ENCODE data around the gene TMEM141.

Gene TMEM141

GRCh38 chr9:136808806-136809158 lies 17.6 kb downstream of the TMEM141 start:
- DNase-seq, result no peak

- DNase-seq, result no peak
Observed at GRCh38 chr9:136814725-136815421, 23.7 kb downstream of the TMEM141 start.

- DNase-seq, result no peak
Observed at GRCh38 chr9:136815422-136815782, 24.3 kb downstream of the TMEM141 start.

GRCh38 chr9:136820971-136821825 lies 30.1 kb downstream of the TMEM141 start:
- peak; percentile 78 for DNase-seq

- no peak for DNase-seq
Observed at GRCh38 chr9:136821826-136822544, 30.8 kb downstream of the TMEM141 start.

GRCh38 chr9:136823136-136824046 lies 32.2 kb downstream of the TMEM141 start:
- DNase-seq, result no peak

GRCh38 chr9:136824496-136825225 lies 33.5 kb downstream of the TMEM141 start:
- no peak for DNase-seq

- no peak for DNase-seq
Observed at GRCh38 chr9:136825295-136826187, 34.4 kb downstream of the TMEM141 start.

- DNase-seq, result no peak
Observed at GRCh38 chr9:136826188-136826541, 35.0 kb downstream of the TMEM141 start.

- DNase-seq, result no peak
Observed at GRCh38 chr9:136826703-136827582, 35.8 kb downstream of the TMEM141 start.

- DNase-seq, result no peak
Observed at GRCh38 chr9:136827794-136828473, 36.8 kb downstream of the TMEM141 start.

GRCh38 chr9:136828474-136829140 lies 37.5 kb downstream of the TMEM141 start:
- no peak for DNase-seq

GRCh38 chr9:136829412-136829811 lies 38.3 kb downstream of the TMEM141 start:
- no peak for DNase-seq

GRCh38 chr9:136829981-136830885 lies 39.1 kb downstream of the TMEM141 start:
- no peak for DNase-seq

GRCh38 chr9:136831002-136831719 lies 40.0 kb downstream of the TMEM141 start:
- DNase-seq, result no peak

- no peak for DNase-seq
Observed at GRCh38 chr9:136831720-136832104, 40.6 kb downstream of the TMEM141 start.
